ENCODE results near the gene MMP11.

Gene MMP11

GRCh38 chr22:23754980-23755636 is 17.5 kb upstream of the MMP11 start:
- no peak overlapping the region for H3K27ac ChIP-seq
- H3K4me1 ChIP-seq, result peaks cover 0 to 11% (median 4%) of the 10 kb centered on the region in 4 donors
- intact Hi-C loops (cut with DNase I; ENCODE audit: low total_unique reads), result loop anchor here (10.0 kb wide), 1 partner anchor 230 kb away; no protein-coding TSS in a partner anchor

DNA sequence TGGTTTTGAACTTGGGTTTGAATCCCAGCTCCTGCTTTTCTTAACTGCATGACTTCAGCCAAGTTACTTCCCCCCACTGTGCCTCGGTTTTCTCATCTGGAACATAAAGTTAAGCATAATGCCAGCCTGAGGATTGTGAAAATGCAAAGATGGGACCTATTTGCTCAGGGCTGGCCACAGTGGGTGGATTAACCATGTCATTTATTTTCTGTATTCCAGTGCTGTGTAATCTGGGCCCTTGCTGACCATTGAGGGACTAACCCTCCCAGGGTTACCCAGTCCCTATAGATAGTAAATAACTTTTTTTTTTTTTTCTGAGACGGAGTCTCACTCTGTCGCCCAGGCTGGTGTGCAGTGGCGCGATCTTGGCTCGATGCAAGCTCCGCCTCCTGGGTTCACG is 16.9 kb upstream of the MMP11 start:
- no peak for TF ChIP-seq CTCF (IDR thresholded peaks at IDR 0.05)
- Histone ChIP-seq H3K9me3 (no peaks in the 10 kb centered on the region), H3K36me3 (no peaks in the 10 kb centered on the region), H3K27ac (no peak overlapping the region), H3K4me1 (peaks cover 0 to 6% (median 1%) of the 10 kb centered on the region in 4 donors), H3K4me3 (no peak overlapping the region), H3K27me3 (no peaks in the 10 kb centered on the region)
- DNase-seq, result no peak
- intact Hi-C loops (cut with DNase I; ENCODE audit: low total_unique reads), result loop anchor here (10.0 kb wide), 1 partner anchor 231 kb away; no protein-coding TSS in a partner anchor

More at GRCh38 chr22:23754980-23755636, 17.5 kb upstream of the MMP11 start:
- no peaks in the 10 kb centered on the region for H3K27me3 ChIP-seq
- H3K9me3 ChIP-seq, result no peaks in the 10 kb centered on the region
- H3K4me3 ChIP-seq, result no peak overlapping the region
- no peaks in the 10 kb centered on the region for H3K36me3 ChIP-seq
- no peak for DNase-seq
- no peak for TF ChIP-seq CTCF (IDR thresholded peaks at IDR 0.05)

GRCh38 chr22:23756891-23757290 is 15.8 kb upstream of the MMP11 start:
- Histone ChIP-seq H3K9me3 (no peaks in the 10 kb centered on the region), H3K36me3 (no peaks in the 10 kb centered on the region), H3K27me3 (no peaks in the 10 kb centered on the region), H3K4me1 (no peaks in the 10 kb centered on the region), H3K4me3 (no peak overlapping the region), H3K27ac (no peak overlapping the region)
- no peak for TF ChIP-seq CTCF (IDR thresholded peaks at IDR 0.05)
- intact Hi-C loops (cut with DNase I; ENCODE audit: low total_unique reads), result loop anchor here (10.0 kb wide), 1 partner anchor 232 kb away; no protein-coding TSS in a partner anchor
- DNase-seq, result no peak

- Histone ChIP-seq H3K9me3 (no peaks in the 10 kb centered on the region), H3K4me1 (peaks cover 0 to 20% (median 18%) of the 10 kb centered on the region in 4 donors), H3K27ac (no peak overlapping the region), H3K4me3 (no peak overlapping the region), H3K36me3 (no peaks in the 10 kb centered on the region), H3K27me3 (no peaks in the 10 kb centered on the region)
- TF ChIP-seq CTCF (IDR thresholded peaks at IDR 0.05), result no peak
- intact Hi-C loops (cut with DNase I; ENCODE audit: low total_unique reads), result loop anchor here (10.0 kb wide), 1 partner anchor 235 kb away; no protein-coding TSS in a partner anchor
- DNase-seq, result no peak
Observed at GRCh38 chr22:23759566-23759965, 13.1 kb upstream of the MMP11 start.

DNA sequence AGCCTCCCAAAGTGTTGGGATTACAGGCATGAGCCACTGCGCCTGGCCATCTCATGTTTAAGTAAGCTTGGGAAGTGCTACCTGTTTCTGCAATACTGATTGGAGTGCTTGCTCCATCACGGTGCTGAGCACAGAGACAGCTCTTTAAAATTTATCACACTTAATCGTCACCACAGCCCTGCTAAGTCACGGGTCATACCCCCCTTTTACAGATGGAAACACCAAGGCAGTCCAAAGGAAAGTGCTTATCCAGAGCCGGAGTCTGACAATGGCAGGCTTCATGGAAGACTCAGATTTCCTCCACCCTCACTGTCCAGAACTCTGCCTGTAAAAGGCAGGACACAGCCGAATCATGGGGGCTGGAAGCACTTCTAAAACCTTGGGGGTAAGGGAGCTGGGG is 12.6 kb upstream of the MMP11 start:
- Histone ChIP-seq H3K27ac (no peak overlapping the region), H3K4me3 (no peak overlapping the region), H3K27me3 (no peaks in the 10 kb centered on the region), H3K9me3 (no peaks in the 10 kb centered on the region), H3K36me3 (peaks cover 0 to 4% (median 0%) of the 10 kb centered on the region in 3 donors), H3K4me1 (peaks cover 0 to 25% (median 21%) of the 10 kb centered on the region in 4 donors)
- intact Hi-C loops (cut with DNase I; ENCODE audit: low total_unique reads), result no loop called here
- DNase-seq, result no peak
- no peak for TF ChIP-seq CTCF (IDR thresholded peaks at IDR 0.05)
